GM18507 (cell line): ENCODE measurements around the gene STK11.

Experiments used
- DNase-seq: peaks from one replicate; pipeline ENCODE4 v3.0.0; 2011; ENCODE audit warnings: low read depth; ENCODE audit not compliant: insufficient read length; ENCODE audit errors: extremely low spot score
- FAIRE-seq: peaks from 2 replicates; lab custom pipeline; 2011; peaks lifted over from hg19 to GRCh38; lab: Jason Lieb, UNC

Gene STK11

GRCh38 chr19:1234051-1234954, 28.7 kb downstream of the STK11 start:
- FAIRE-seq: no peak
- DNase-seq: no peak

GRCh38 chr19:1234955-1235380, 29.4 kb downstream of the STK11 start:
- DNase-seq (no peak), FAIRE-seq (no peak)

GRCh38 chr19:1235625-1236538, 30.3 kb downstream of the STK11 start:
- no peak for DNase-seq
- FAIRE-seq: no peak

GRCh38 chr19:1236576-1236975, 31.0 kb downstream of the STK11 start:
- DNase-seq (no peak), FAIRE-seq (no peak)

- FAIRE-seq (no peak), DNase-seq (no peak)
These were observed 31.6 kb downstream of the STK11 start for GRCh38 chr19:1237027-1237659.

GRCh38 chr19:1237754-1238368, 32.3 kb downstream of the STK11 start, which contains the start of gene CBARP:
CBARP (minus strand) TSS chr19:1238005; CDS start chr19:1236100, 1,905 bp downstream.
- DNase-seq: no peak
- FAIRE-seq: no peak

GRCh38 chr19:1238369-1239303, 33.1 kb downstream of the STK11 start:
- FAIRE-seq (no peak), DNase-seq (no peak)

GRCh38 chr19:1239420-1239795, 33.8 kb downstream of the STK11 start:
- no peak for FAIRE-seq

GRCh38 chr19:1239796-1240737, 34.5 kb downstream of the STK11 start:
- DNase-seq (peak; percentile 95), FAIRE-seq (peak; percentile 56)

More at GRCh38 chr19:1239420-1239795, 33.8 kb downstream of the STK11 start:
- DNase-seq: no peak

GRCh38 chr19:1240925-1241324, 35.3 kb downstream of the STK11 start:
- DNase-seq (no peak), FAIRE-seq (no peak)

GRCh38 chr19:1241417-1242095, 36.0 kb downstream of the STK11 start, which contains the start of gene ATP5F1D:
ATP5F1D (plus strand) TSS chr19:1241751; CDS start chr19:1241851, 100 bp downstream.
- FAIRE-seq (peak; percentile 98), DNase-seq (peak; percentile 90)

GRCh38 chr19:1243768-1244692, 38.5 kb downstream of the STK11 start:
- peak; percentile 77 for FAIRE-seq
- DNase-seq: peak; percentile 77

- DNase-seq (no peak), FAIRE-seq (no peak)
These were observed 39.3 kb downstream of the STK11 start for GRCh38 chr19:1244693-1245451.

GRCh38 chr19:1245494-1246264, 40.1 kb downstream of the STK11 start:
- FAIRE-seq (no peak), DNase-seq (no peak)
